Retinal pigment epithelial cell (primary cell): ENCODE measurements around the gene STX7.
A peak's percentile ranks its signal among the peaks of the same experiment; 100 is the strongest.

ENCODE experiments used
- DNase-seq: peaks from one replicate; pipeline ENCODE4 v3.0.0-alpha.2; 2010; ENCODE audit warnings: low read depth
- H3K4me3 ChIP-seq: 2 replicates; pipeline ENCODE4 v1.5.1; 2011; ENCODE audit warnings: mild to moderate bottlenecking, low read length, control low read depth, moderate library complexity
- CTCF ChIP-seq: conservative IDR thresholded peaks from 2 replicates; pipeline ENCODE4 v1.5.1; 2011; ENCODE audit warnings: low read depth, low read length, control low read depth, inconsistent platforms

The STX7 gene

GRCh38 chr6:132405143-132405915 is 107.6 kb downstream of the STX7 start:
- no peak for DNase-seq
- no peak for TF ChIP-seq CTCF
- no peak overlapping the region for H3K4me3 ChIP-seq

- no peak for DNase-seq
- H3K4me3 ChIP-seq: no peak overlapping the region
- TF ChIP-seq CTCF: no peak
Measured at GRCh38 chr6:132404736-132405135, 108.2 kb downstream of the STX7 start.

DNA sequence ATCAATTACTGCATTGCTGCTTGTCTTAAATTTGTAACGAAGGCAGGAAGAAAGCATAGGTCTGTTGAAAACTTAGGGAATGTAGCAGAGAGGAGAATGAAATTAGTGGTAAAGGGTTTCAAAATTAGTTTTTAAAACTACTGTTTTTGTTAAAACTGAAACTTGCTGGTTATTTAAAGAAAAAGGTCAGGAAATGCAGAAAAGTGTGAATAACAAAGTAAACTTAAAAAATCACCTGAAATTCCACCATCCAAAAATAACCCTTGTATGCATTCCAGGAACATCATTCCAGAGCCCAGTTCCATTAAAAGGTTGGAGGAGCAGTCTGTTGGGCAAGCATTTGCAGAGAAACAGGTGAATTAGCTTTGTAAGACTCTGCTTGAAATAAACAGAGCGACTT is 108.6 kb downstream of the STX7 start:
- DNase-seq: no peak
- no peak for TF ChIP-seq CTCF
- no peak overlapping the region for H3K4me3 ChIP-seq

DNA sequence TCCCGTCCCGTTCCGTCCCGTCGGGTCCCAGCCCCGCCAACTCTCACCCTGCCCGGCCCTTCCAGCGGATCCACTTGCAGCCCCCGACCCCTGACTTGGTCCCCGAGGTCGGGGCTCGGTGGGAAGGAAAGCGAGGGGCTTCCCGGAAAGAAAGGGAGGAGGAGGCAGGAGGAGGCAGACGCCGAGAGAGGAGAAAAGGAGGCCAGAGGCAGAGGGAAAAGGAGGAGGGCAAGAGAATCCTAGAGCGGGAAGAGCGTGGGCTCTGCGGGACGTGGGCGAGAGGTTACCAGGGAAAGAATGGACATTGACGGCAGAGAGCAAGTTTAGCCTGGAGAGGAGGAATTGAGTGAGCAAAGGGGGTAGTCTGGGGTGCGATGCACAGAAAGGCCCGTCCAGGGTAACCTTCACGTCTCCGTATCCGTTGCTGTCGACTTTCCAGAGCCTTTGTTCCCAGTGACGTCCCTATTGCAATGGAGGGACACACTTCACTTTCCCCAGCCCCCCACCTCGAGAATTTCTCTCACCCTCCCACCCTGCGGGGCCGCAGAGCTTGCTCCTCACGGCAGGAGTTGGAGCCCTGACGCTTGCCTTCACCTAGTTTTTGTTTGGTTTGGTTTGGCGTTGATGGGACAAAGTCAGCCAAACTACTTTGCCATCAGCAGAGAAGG is 111.2 kb downstream of the STX7 start:
- no peak for TF ChIP-seq CTCF
- DNase-seq: no peak
- peak overlapping the region; percentile 71 for H3K4me3 ChIP-seq

DNA sequence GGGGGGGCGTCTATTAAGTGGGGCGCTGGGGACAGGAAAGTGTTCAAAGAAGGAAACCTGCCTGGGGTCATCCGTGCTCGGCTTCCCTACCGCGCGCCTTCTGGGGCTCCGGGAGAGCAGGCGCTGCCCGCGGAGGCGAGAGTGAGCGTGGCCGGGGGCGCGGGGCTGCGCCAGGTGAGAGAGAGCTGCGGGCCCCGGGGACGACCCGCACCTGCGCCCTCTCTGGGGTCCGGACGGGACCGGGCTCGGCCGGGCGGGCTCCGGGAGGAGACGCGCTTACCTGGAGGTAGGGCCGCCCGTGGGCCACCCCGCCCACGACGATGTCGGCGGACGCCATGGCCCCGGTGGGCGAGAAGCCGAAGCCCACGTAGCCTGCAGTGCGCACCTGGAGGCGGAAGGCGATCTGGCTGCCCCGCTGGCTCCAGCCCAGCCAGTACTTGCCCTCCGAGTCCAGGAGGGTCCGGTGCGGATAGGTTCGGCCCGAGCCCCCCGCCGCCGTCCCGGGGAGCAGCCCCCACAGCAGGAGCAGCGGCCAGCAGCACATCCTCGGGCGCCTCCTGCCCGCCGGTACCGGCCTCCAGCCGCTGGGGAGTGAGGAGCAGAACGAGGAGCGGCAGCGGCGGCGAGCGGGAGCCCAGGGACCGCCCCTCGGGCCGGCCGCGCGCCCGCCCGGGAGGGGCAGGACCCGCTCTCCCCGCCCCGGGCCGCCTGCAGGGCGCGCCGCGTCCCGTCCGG is 111.9 kb downstream of the STX7 start, which contains the start of gene MOXD1:
Gene MOXD1 (minus strand): TSS at position 593 of the 735 bp plus-strand sequence. CDS start 49 bp downstream, at position 544.
- no peak for DNase-seq
- peak within 1 kb of the TSS; percentile 71 for H3K4me3 ChIP-seq

DNA sequence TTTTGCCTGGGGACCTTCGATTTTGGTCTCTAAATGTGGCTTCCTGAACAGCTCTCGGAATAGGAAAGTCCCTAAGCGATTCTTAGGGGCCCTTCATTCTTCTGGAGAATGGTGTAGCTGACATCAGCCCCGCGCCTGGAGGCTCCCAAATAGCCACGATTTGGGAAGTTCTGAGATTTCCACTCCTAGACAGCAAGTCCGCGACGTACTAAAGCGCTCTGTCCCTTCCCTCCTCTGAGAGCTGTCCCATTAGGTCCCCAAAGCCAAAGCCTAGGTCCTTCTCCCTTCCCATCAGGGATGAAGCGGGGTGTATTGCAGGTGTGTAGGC is 112.4 kb downstream of the STX7 start:
- no peak for TF ChIP-seq CTCF
- peak overlapping the region; percentile 71 for H3K4me3 ChIP-seq
- no peak for DNase-seq

More for the DNA sequence above, 111.9 kb downstream of the STX7 start, which contains the start of gene MOXD1:
- no peak for TF ChIP-seq CTCF
